Stimulated activated naive CD8-positive, alpha-beta T cell treated with anti-CD3 and anti-CD28 coated beads, Interleukin-15, Interleukin-2, amounts not matched to agents 100 U/mL and 50 U/mL, for 24 hours (primary cell): Measurements from ENCODE around the gene TRAF5.
A peak's percentile ranks its signal among the peaks of the same experiment; 100 is the strongest.

Experiments
- ATAC-seq: fragments of 150-1000 bp; cut with Tn5 transposase; one replicate; pipeline ENCODE4 v1.10.0; 2021
- DNase-seq: peaks from one replicate; pipeline ENCODE4 v3.0.0; 2021

Gene TRAF5

GRCh38 chr1:211328084-211328694 lies 1.6 kb downstream of the TRAF5 start:
- ATAC-seq: no peak
- DNase-seq: no peak

GRCh38 chr1:211328866-211329475 lies 2.3 kb downstream of the TRAF5 start:
- DNase-seq: no peak
- no peak for ATAC-seq

GRCh38 chr1:211329764-211330201 lies 3.1 kb downstream of the TRAF5 start:
- DNase-seq: no peak

GRCh38 chr1:211330282-211330936 lies 3.8 kb downstream of the TRAF5 start:
- ATAC-seq (no peak), DNase-seq (no peak)

More at GRCh38 chr1:211329764-211330201, 3.1 kb downstream of the TRAF5 start:
- ATAC-seq: no peak

- no peak for ATAC-seq
These were observed 4.5 kb downstream of the TRAF5 start for GRCh38 chr1:211331011-211331709.

GRCh38 chr1:211332036-211332616 lies 5.5 kb downstream of the TRAF5 start:
- DNase-seq (no peak), ATAC-seq (no peak)

More at GRCh38 chr1:211331011-211331709, 4.5 kb downstream of the TRAF5 start:
- no peak for DNase-seq

- no peak for DNase-seq
- no peak for ATAC-seq
These were observed 6.2 kb downstream of the TRAF5 start for GRCh38 chr1:211332830-211333229.

- no peak for ATAC-seq
- DNase-seq: no peak
These were observed 7.3 kb downstream of the TRAF5 start for GRCh38 chr1:211333906-211334305.

- ATAC-seq: peak; percentile 84
- DNase-seq: no peak
These were observed 8.4 kb downstream of the TRAF5 start for GRCh38 chr1:211334986-211335385.

- DNase-seq (no peak), ATAC-seq (no peak)
These were observed 9.0 kb downstream of the TRAF5 start for GRCh38 chr1:211335522-211336157.

GRCh38 chr1:211336161-211336560 lies 9.5 kb downstream of the TRAF5 start:
- DNase-seq (no peak), ATAC-seq (no peak)

- ATAC-seq (no peak), DNase-seq (no peak)
These were observed 10.1 kb downstream of the TRAF5 start for GRCh38 chr1:211336775-211337174.

- DNase-seq (no peak), ATAC-seq (no peak)
These were observed 11.0 kb downstream of the TRAF5 start for GRCh38 chr1:211337430-211338223.

GRCh38 chr1:211338224-211338620 lies 11.6 kb downstream of the TRAF5 start:
- DNase-seq (no peak), ATAC-seq (no peak)

GRCh38 chr1:211339631-211340041 lies 13.0 kb downstream of the TRAF5 start:
- DNase-seq (peak; percentile 49), ATAC-seq (peak; percentile 78)

GRCh38 chr1:211340622-211341507 lies 14.2 kb downstream of the TRAF5 start:
- ATAC-seq (peak; percentile 37), DNase-seq (no peak)

- no peak for ATAC-seq
These were observed 15.4 kb downstream of the TRAF5 start for GRCh38 chr1:211341999-211342398.

GRCh38 chr1:211343607-211344006 lies 17.0 kb downstream of the TRAF5 start:
- DNase-seq (no peak), ATAC-seq (peak; percentile 19)

More at GRCh38 chr1:211341999-211342398, 15.4 kb downstream of the TRAF5 start:
- no peak for DNase-seq

- ATAC-seq (no peak), DNase-seq (no peak)
These were observed 17.6 kb downstream of the TRAF5 start for GRCh38 chr1:211344152-211344618.

- no peak for DNase-seq
- ATAC-seq: no peak
These were observed 19.1 kb downstream of the TRAF5 start for GRCh38 chr1:211345719-211346118.
